ENCODE measurements around the gene POPDC3. TPM values are rescaled to one million over a fixed set of nuclear protein-coding genes. Genes with fewer than 3 reads are reported as not detected.

POPDC3 gene
- total RNA-seq, 4 donors from 2014 or later, result 1.5 TPM; not detected in 3

DNA sequence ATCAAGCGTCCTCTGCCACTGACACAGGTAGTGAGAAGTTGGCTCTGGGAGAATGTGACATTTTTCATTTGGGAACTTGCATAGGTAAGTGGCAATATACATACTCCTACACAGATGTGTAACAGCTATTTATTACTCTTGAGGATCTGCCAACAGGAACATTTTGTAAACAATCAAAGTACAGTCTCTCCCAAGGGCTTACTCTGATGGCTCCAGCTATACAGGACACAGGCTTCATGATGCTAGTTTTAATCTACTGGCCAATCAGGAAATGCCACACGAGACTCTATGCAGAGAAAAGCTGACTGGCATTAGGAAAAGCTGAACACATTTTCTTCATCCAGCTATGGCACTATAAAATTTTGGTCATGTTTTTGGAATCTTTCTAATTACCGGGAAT, 57.8 kb downstream of the POPDC3 start:
- WGBS, 2 donors (ENCODE audit: low coverage in 1 of 2), result 60 to 75% methylated on average over 2 of the region's 3 CpGs
- ATAC-seq, result no peak

DNA sequence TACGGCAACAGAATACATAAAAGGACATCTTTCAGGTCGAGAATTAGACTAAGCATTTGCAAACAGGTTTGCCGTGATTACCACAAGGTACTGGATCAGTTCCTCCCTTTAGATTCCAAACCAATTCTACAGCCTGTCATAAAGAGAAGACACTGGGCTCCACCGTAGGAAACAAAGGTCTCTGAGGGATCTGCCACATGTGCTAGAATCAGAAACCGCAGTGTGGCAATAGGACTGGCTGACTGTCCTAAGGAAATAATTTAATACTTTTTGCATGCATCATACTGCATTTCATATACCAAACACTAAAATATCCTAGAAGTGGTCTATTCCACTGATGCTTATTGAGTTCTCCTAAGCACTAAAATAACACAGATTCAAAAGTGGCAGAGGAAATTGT, 59.2 kb downstream of the POPDC3 start:
- Histone ChIP-seq H3K27me3 (no peaks in the 10 kb centered on the region), H3K4me3 (no peak overlapping the region), H3K27ac (no peak overlapping the region), H3K4me1 (no peaks in the 10 kb centered on the region), H3K36me3 (peaks cover 0 to 84% of the 10 kb centered on the region in 2 donors), H3K9me3 (no peaks in the 10 kb centered on the region)
- WGBS, 2 donors (ENCODE audit: low coverage in 1 of 2), result 74 to 88% methylated on average over 5 of the region's 5 CpGs
- ATAC-seq, result no peak
- TF ChIP-seq POLR2A (IDR thresholded peaks at IDR 0.05) (no peak), POLR2AphosphoS5 (IDR thresholded peaks at IDR 0.05) (no peak), EP300 (IDR thresholded peaks at IDR 0.05) (no peak)
- TF ChIP-seq, protein P1, sequence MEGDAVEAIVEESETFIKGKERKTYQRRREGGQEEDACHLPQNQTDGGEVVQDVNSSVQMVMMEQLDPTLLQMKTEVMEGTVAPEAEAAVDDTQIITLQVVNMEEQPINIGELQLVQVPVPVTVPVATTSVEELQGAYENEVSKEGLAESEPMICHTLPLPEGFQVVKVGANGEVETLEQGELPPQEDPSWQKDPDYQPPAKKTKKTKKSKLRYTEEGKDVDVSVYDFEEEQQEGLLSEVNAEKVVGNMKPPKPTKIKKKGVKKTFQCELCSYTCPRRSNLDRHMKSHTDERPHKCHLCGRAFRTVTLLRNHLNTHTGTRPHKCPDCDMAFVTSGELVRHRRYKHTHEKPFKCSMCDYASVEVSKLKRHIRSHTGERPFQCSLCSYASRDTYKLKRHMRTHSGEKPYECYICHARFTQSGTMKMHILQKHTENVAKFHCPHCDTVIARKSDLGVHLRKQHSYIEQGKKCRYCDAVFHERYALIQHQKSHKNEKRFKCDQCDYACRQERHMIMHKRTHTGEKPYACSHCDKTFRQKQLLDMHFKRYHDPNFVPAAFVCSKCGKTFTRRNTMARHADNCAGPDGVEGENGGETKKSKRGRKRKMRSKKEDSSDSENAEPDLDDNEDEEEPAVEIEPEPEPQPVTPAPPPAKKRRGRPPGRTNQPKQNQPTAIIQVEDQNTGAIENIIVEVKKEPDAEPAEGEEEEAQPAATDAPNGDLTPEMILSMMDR (IDR thresholded peaks at IDR 0.05), result no peak

More for the DNA sequence above, 57.8 kb downstream of the POPDC3 start:
- TF ChIP-seq EP300 (IDR thresholded peaks at IDR 0.05), result no peak
- no peak for TF ChIP-seq POLR2A (IDR thresholded peaks at IDR 0.05)
- no peak for TF ChIP-seq POLR2AphosphoS5 (IDR thresholded peaks at IDR 0.05)
- TF ChIP-seq, protein P1 (IDR thresholded peaks at IDR 0.05), result no peak
- Histone ChIP-seq H3K4me3 (no peak overlapping the region), H3K9me3 (no peaks in the 10 kb centered on the region), H3K36me3 (peaks cover 0 to 84% of the 10 kb centered on the region in 2 donors), H3K4me1 (no peaks in the 10 kb centered on the region), H3K27ac (no peak overlapping the region), H3K27me3 (no peaks in the 10 kb centered on the region)

DNA sequence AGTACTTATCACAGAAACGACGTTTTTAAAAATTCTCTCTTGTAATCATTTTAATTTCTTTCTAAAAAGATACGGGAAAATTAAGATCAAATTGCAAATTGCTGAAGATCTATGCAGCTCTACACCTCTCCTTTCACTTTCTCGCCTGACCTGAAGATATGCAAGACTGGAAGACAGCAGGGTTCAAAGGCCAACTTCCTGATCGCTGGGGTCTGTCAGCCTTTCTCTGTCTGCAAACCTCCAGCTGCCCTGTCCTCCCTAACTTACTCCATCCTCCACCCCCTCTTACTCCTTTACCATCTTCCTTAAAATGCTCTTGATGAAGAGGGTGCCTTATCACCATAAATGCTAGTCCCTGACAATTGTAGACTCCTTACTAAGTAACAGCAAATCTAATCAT, 63.7 kb downstream of the POPDC3 start:
- Histone ChIP-seq H3K9me3 (no peaks in the 10 kb centered on the region), H3K4me1 (no peaks in the 10 kb centered on the region), H3K27ac (no peak overlapping the region), H3K36me3 (peaks cover 0 to 66% of the 10 kb centered on the region in 2 donors), H3K27me3 (no peaks in the 10 kb centered on the region), H3K4me3 (no peak overlapping the region)
- WGBS, 2 donors (ENCODE audit: low coverage in 1 of 2), result 80 to 87% methylated on average over 5 of the region's 5 CpGs
- ATAC-seq, result no peak
- TF ChIP-seq, protein P1 (IDR thresholded peaks at IDR 0.05), result no peak
- TF ChIP-seq EP300 (IDR thresholded peaks at IDR 0.05) (no peak), POLR2AphosphoS5 (IDR thresholded peaks at IDR 0.05) (no peak), POLR2A (IDR thresholded peaks at IDR 0.05) (no peak)

DNA sequence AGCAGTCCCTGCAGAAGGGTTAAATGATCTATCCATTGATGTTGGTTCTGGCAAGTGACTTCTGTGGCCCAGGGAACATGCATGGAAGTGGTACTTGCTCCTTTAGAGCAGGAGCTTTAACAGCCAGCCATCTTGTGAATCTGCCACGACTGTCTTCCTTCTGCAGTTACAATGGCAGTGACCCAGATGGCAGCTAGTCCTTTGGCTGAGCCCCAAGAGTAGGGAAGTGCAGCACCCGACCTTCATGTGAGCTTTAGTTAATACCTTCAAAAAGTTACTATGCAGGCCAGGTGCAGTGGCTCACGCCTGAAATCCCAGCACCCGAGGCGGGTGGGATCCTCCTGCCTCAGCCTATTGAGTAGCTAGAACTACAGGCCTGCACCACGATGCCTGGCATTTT, 66.4 kb downstream of the POPDC3 start:
- Histone ChIP-seq H3K4me3 (no peak overlapping the region), H3K36me3 (peaks cover 0 to 61% of the 10 kb centered on the region in 2 donors), H3K4me1 (no peaks in the 10 kb centered on the region), H3K9me3 (no peaks in the 10 kb centered on the region), H3K27me3 (no peaks in the 10 kb centered on the region), H3K27ac (no peak overlapping the region)
- WGBS, 2 donors (ENCODE audit: low coverage in 1 of 2), result 54 to 60% methylated on average over 1 to 5 of the region's 6 CpGs
- TF ChIP-seq POLR2AphosphoS5 (IDR thresholded peaks at IDR 0.05), result no peak
- TF ChIP-seq POLR2A (IDR thresholded peaks at IDR 0.05), result no peak
- no peak for TF ChIP-seq EP300 (IDR thresholded peaks at IDR 0.05)
- TF ChIP-seq, protein P1 (IDR thresholded peaks at IDR 0.05), result no peak
- no peak for ATAC-seq

DNA sequence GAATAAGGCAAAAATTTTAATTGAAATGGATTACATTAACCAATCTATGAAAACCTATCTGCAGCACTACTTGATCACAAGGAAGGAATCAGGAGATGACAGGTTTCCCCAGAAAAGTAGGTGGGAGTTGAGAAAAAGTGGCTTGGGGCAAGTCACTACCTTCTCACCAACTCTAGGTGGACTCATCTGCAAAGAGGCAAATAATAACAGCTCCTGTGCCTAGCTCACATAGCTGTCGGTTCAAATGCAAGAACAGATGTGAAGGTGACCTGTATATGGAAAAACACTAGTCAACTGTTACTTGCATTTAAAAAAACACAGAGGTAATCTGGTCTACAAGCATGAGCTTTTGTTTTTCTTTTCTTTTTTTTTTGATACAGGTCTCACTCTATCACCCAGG, 67.2 kb downstream of the POPDC3 start:
- 87 to 100% methylated on average over 1 of the region's 1 CpG for WGBS, 2 donors (ENCODE audit: low coverage in 1 of 2)

More for the DNA sequence above, 67.2 kb downstream of the POPDC3 start:
- Histone ChIP-seq H3K9me3 (no peaks in the 10 kb centered on the region), H3K4me3 (no peak overlapping the region), H3K4me1 (no peaks in the 10 kb centered on the region), H3K27ac (no peak overlapping the region), H3K27me3 (no peaks in the 10 kb centered on the region), H3K36me3 (peaks cover 0 to 59% of the 10 kb centered on the region in 2 donors)
- no peak for ATAC-seq
- TF ChIP-seq POLR2A (IDR thresholded peaks at IDR 0.05) (no peak), EP300 (IDR thresholded peaks at IDR 0.05) (no peak), POLR2AphosphoS5 (IDR thresholded peaks at IDR 0.05) (no peak)
- TF ChIP-seq, protein P1 (IDR thresholded peaks at IDR 0.05), result no peak
